BE2C (cell line): ENCODE measurements around the gene RABGEF1.
A peak's percentile ranks its signal among the peaks of the same experiment; 100 is the strongest.

Experiments
- DNase-seq: peaks from one replicate; pipeline ENCODE4 v3.0.0-alpha.2; 2020
- H3K27me3 ChIP-seq: fragments of 250-450 bp; sonication (Bioruptor Pico); 2 replicates; pipeline ENCODE4 v1.5.1; 2020; ENCODE audit warnings: mild to moderate bottlenecking
- H3K36me3 ChIP-seq: fragments of 250-450 bp; sonication (Bioruptor Pico); 2 replicates; pipeline ENCODE4 v1.5.1; 2020; ENCODE audit warnings: mild to moderate bottlenecking
- H3K4me1 ChIP-seq: fragments of 250-450 bp; sonication (Bioruptor Pico); 2 replicates; pipeline ENCODE4 v1.5.1; 2020
- H3K4me3 ChIP-seq: 2 replicates; pipeline ENCODE4 v1.5.1; 2011; ENCODE audit warnings: low read depth, low read length
- H3K9me3 ChIP-seq: fragments of 250-450 bp; sonication (Bioruptor Pico); 2 replicates; pipeline ENCODE4 v1.5.1; 2020
- CTCF ChIP-seq: IDR thresholded peaks from 2 replicates; pipeline ENCODE4 v1.5.1; 2012; ENCODE audit warnings: mild to moderate bottlenecking, low read depth, low read length

Gene RABGEF1

DNA sequence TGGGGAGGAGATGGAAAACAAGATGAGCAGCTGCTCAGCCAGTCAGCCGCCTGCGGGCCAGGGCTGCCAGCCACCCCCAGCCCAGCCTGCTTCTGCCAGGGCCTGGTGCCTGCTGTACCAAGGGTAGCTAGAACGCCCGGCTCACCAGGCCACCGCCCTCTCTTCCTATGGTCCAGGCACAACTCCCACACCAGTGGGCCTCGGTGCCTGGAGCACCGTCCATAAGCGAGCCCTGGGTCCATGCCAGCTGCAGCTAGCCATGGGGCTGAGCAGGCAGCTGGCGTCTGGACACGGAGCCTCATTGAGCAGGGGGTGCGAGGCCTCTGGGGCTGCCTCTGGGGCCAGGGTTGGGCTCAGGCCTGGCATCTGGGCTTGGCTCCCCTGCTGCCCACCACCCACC, 8.5 kb upstream of the RABGEF1 start:
- Histone ChIP-seq H3K9me3 (no peaks in the 10 kb centered on the region; the same call in 1 of the 2 replicates), H3K27me3 (no peaks in the 10 kb centered on the region), H3K36me3 (no peaks in the 10 kb centered on the region), H3K4me1 (no peaks in the 10 kb centered on the region), H3K4me3 (no peak overlapping the region)
- DNase-seq: peak; percentile 54
- TF ChIP-seq CTCF: no peak

GRCh38 chr7:66732439-66732838, 8.1 kb upstream of the RABGEF1 start:
- no peaks in the 10 kb centered on the region; the same call in 1 of the 2 replicates for H3K9me3 ChIP-seq
- H3K36me3 ChIP-seq: no peaks in the 10 kb centered on the region
- no peaks in the 10 kb centered on the region for H3K27me3 ChIP-seq
- no peaks in the 10 kb centered on the region for H3K4me1 ChIP-seq
- H3K4me3 ChIP-seq: no peak overlapping the region
- TF ChIP-seq CTCF: no peak
- DNase-seq: no peak

DNA sequence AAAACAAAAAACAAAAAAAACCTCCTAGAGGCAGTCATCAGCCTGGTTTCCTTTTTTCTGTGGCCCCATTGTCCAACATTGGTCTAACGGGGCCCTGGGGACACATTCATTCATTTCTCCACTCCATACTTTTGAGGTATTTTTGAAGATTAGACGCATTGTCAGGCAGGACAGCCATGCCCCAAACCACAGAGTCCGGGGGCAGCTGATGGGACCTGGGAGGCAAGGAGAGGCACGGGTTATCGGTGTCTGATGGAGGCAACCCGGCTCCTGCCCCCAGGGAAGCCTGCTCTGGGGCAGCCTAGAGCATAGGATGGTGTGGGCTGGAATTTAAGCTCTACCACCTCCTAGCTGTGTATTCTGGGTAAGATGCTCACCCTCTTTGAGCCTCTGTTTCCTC, 6.5 kb upstream of the RABGEF1 start:
- Histone ChIP-seq H3K27me3 (no peaks in the 10 kb centered on the region), H3K9me3 (no peaks in the 10 kb centered on the region; the same call in 1 of the 2 replicates), H3K4me3 (no peak overlapping the region), H3K36me3 (no peaks in the 10 kb centered on the region), H3K4me1 (no peaks in the 10 kb centered on the region)
- no peak for TF ChIP-seq CTCF
- DNase-seq: no peak

DNA sequence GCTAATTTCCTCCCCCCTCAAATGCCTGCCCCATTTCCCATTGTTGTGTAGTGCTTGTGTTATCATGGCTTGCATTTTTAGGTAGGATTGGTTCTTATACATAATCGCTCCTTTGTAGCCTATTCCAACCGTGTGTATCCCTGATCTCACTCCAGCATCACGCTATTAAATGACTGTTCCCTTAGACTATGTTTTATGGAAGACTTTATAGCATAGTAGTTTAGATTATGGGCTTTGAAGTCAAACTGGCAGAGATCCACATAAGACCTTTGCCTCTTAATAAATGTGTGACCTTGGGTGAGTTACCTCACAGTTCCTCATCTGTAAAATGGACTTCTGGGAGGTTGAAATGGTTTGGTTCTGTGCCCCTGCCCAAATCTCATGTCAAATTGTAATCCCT, 5.4 kb upstream of the RABGEF1 start:
- no peak for DNase-seq
- Histone ChIP-seq H3K9me3 (no peaks in the 10 kb centered on the region; the same call in 1 of the 2 replicates), H3K4me3 (no peak overlapping the region), H3K36me3 (no peaks in the 10 kb centered on the region), H3K4me1 (no peaks in the 10 kb centered on the region), H3K27me3 (no peaks in the 10 kb centered on the region)
- TF ChIP-seq CTCF: no peak

GRCh38 chr7:66735850-66736249, 4.7 kb upstream of the RABGEF1 start:
- H3K36me3 ChIP-seq: no peaks in the 10 kb centered on the region
- DNase-seq: no peak
- H3K27me3 ChIP-seq: no peaks in the 10 kb centered on the region
- H3K4me1 ChIP-seq: no peaks in the 10 kb centered on the region
- no peaks in the 10 kb centered on the region; the same call in 1 of the 2 replicates for H3K9me3 ChIP-seq
- no peak for TF ChIP-seq CTCF
- H3K4me3 ChIP-seq: no peak overlapping the region

DNA sequence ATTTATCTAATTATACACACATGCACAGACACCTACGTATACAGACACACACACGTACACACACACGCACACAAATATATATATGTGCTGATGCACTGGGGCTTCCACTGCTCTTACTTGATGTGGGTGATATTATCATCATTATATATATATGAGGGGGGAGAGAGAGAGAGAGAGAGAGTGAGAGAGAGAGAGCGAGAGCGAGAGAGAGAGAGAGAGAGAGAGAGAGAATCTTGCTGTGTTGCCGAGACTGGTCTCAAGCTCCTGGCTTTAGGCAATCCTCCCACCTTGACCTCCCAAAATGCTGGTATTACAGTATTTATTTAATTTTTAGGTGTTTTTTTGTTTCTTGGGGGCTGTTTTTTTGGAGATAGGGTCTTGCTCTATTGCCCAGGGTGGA, 3.6 kb upstream of the RABGEF1 start:
- no peak for TF ChIP-seq CTCF
- no peak for DNase-seq
- no peaks in the 10 kb centered on the region for H3K27me3 ChIP-seq
- H3K9me3 ChIP-seq: no peaks in the 10 kb centered on the region; the same call in 1 of the 2 replicates
- no peak overlapping the region for H3K4me3 ChIP-seq
- no peaks in the 10 kb centered on the region for H3K36me3 ChIP-seq
- H3K4me1 ChIP-seq: no peaks in the 10 kb centered on the region
